ENCODE measurements around the gene KRTAP10-8. TPM values are rescaled to one million over a fixed set of nuclear protein-coding genes. Genes with fewer than 3 reads are reported as not detected.

The KRTAP10-8 gene
- total RNA-seq, 1 experiment from 2014 or later: not detected

DNA sequence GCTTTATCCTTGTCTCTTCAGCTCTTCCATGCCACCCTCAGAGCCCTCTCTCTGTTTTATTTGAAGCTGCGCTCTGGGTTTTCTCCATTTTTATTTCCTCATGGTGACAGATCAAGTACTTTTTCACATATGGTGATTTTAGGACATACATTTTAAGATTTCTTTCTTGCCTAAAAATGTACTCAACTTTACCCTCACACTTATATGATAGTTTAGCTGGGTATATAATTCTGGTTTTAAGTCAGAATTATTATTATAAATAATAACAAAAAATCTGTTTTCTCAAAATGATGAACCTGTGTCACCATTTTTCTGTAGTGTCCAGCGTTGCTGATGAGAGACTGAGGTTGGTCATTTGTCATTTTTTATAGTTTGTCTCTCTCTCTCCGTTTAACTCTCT, 30.7 kb upstream of the KRTAP10-8 start:
- Histone ChIP-seq H3K9me3 (ENCODE audit: insufficient read depth, low read depth) (no peaks in the 10 kb centered on the region), H3K36me3 (ENCODE audit: low read depth) (no peaks in the 10 kb centered on the region), H4K20me1 (ENCODE audit: insufficient read depth) (no peaks in the 10 kb centered on the region), H3F3A (ENCODE audit: insufficient read depth, low read depth) (no peaks in the 10 kb centered on the region), H3K27ac (no peak overlapping the region), H2AFZ (no peak overlapping the region), H3K4me2 (no peak overlapping the region), H3K27me3 (ENCODE audit: insufficient read depth, low read depth) (peaks cover 25% of the 10 kb centered on the region), H3K9me2 (ENCODE audit: insufficient read depth) (no peaks in the 10 kb centered on the region), H3K79me2 (ENCODE audit: low read depth) (no peaks in the 10 kb centered on the region), H3K4me1 (replicated peaks; ENCODE audit: insufficient read depth) (no peaks in the 10 kb centered on the region), H3K4me3 (no peak overlapping the region)
- intact Hi-C loops (cut with micrococcal nuclease; ENCODE audit: unreplicated experiment): no loop called here
- no peak for TF ChIP-seq EZH2 (IDR thresholded peaks at IDR 0.05; ENCODE audit: low read depth)
- TF ChIP-seq, protein P1, sequence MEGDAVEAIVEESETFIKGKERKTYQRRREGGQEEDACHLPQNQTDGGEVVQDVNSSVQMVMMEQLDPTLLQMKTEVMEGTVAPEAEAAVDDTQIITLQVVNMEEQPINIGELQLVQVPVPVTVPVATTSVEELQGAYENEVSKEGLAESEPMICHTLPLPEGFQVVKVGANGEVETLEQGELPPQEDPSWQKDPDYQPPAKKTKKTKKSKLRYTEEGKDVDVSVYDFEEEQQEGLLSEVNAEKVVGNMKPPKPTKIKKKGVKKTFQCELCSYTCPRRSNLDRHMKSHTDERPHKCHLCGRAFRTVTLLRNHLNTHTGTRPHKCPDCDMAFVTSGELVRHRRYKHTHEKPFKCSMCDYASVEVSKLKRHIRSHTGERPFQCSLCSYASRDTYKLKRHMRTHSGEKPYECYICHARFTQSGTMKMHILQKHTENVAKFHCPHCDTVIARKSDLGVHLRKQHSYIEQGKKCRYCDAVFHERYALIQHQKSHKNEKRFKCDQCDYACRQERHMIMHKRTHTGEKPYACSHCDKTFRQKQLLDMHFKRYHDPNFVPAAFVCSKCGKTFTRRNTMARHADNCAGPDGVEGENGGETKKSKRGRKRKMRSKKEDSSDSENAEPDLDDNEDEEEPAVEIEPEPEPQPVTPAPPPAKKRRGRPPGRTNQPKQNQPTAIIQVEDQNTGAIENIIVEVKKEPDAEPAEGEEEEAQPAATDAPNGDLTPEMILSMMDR (conservative IDR thresholded peaks at IDR 0.05): no peak
- BruUV-seq (replicated peaks): no TSS peak
- no peak for DNase-seq
- POLR2A ChIA-PET (ENCODE audit: unreplicated experiment): no interaction called here
- CTCF ChIA-PET: no interaction called here

DNA sequence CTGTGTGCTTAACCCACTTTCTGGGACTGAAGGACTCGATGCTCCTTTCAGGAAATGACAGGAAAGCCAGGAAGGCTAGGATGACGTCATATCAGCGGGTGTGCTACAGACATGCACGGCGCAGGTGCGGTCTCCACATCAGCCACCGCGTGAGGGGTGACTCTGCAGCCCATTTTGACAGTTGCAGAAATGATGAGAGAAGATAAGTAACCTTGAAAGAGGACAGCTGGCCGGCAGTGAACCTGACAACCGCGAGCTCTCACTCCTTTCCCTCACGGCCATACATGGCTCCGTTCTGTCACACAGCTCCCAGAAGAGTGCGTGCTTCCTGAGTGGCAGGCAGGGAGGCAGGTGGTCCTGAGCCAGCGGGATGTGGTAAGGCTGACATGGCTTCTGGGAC, 29.8 kb upstream of the KRTAP10-8 start:
- POLR2A ChIA-PET (ENCODE audit: unreplicated experiment): no interaction called here
- peaks cover 29% of the 10 kb centered on the region for H3K27me3 ChIP-seq (ENCODE audit: insufficient read depth, low read depth)
- no peak overlapping the region for H2AFZ ChIP-seq
- TF ChIP-seq, protein P1 (conservative IDR thresholded peaks at IDR 0.05): no peak
- no peak for TF ChIP-seq EZH2 (IDR thresholded peaks at IDR 0.05; ENCODE audit: low read depth)
- no peak for DNase-seq
- no peaks in the 10 kb centered on the region for H3K9me3 ChIP-seq (ENCODE audit: insufficient read depth, low read depth)
- no peaks in the 10 kb centered on the region for H4K20me1 ChIP-seq (ENCODE audit: insufficient read depth)
- H3K4me3 ChIP-seq: no peak overlapping the region
- no peaks in the 10 kb centered on the region for H3F3A ChIP-seq (ENCODE audit: insufficient read depth, low read depth)
- H3K36me3 ChIP-seq (ENCODE audit: low read depth): no peaks in the 10 kb centered on the region
- no peaks in the 10 kb centered on the region for H3K9me2 ChIP-seq (ENCODE audit: insufficient read depth)
- no peak overlapping the region for H3K27ac ChIP-seq
- CTCF ChIA-PET: no interaction called here
- H3K4me1 ChIP-seq (replicated peaks; ENCODE audit: insufficient read depth): no peaks in the 10 kb centered on the region
- BruUV-seq (replicated peaks): no TSS peak
- H3K79me2 ChIP-seq (ENCODE audit: low read depth): no peaks in the 10 kb centered on the region
- intact Hi-C loops (cut with micrococcal nuclease; ENCODE audit: unreplicated experiment): no loop called here
- H3K4me2 ChIP-seq: no peak overlapping the region

DNA sequence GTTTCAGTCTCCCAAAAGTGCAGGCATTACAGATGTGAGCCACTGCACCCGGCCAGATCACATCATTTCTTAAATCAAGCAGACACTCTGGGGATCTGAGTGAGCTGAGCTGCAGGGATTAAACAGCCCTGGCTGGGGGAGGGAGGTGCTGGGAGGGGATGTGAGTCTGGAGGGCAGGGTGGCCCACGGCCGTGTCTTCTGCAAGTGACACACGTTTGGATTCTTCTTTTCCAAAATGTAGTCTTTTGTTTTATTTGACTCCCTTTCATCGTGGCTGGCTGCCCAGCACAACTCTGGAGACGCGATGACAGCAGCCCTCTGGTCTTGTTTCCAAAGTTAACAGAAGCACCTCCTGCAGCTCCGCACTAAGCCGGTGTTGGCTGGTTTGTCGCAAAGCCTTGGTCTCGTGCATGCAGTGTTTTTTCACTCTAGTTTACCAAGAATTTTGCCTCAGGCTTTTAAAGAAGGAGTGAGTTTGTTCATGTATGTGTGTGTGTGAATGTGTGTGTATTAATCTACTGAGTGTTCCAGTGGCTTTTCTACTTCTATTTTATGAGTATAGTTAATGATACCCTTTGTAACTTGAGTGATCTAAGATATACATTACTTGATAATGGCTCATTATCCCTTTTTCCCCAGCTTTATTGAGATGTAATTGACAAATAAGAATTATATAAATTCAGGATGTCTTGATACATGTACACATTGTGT, 28.6 kb upstream of the KRTAP10-8 start:
- TF ChIP-seq EZH2 (IDR thresholded peaks at IDR 0.05; ENCODE audit: low read depth): no peak
- TF ChIP-seq, protein P1 (conservative IDR thresholded peaks at IDR 0.05): no peak
- no peaks in the 10 kb centered on the region for H4K20me1 ChIP-seq (ENCODE audit: insufficient read depth)
- no TSS peak for BruUV-seq (replicated peaks)
- peaks cover 30% of the 10 kb centered on the region for H3K27me3 ChIP-seq (ENCODE audit: insufficient read depth, low read depth)
- H3K4me3 ChIP-seq: no peak overlapping the region
- DNase-seq: no peak
- H3K36me3 ChIP-seq (ENCODE audit: low read depth): no peaks in the 10 kb centered on the region
- no peak overlapping the region for H2AFZ ChIP-seq
- intact Hi-C loops (cut with micrococcal nuclease; ENCODE audit: unreplicated experiment): no loop called here
- no peak overlapping the region for H3K27ac ChIP-seq
- no peak overlapping the region for H3K4me2 ChIP-seq
- H3K9me2 ChIP-seq (ENCODE audit: insufficient read depth): no peaks in the 10 kb centered on the region
- no peaks in the 10 kb centered on the region for H3K79me2 ChIP-seq (ENCODE audit: low read depth)
- no peaks in the 10 kb centered on the region for H3K9me3 ChIP-seq (ENCODE audit: insufficient read depth, low read depth)
- H3F3A ChIP-seq (ENCODE audit: insufficient read depth, low read depth): no peaks in the 10 kb centered on the region
- ChIA-PET POLR2A (ENCODE audit: unreplicated experiment) (no interaction called here), CTCF (no interaction called here)
- no peaks in the 10 kb centered on the region for H3K4me1 ChIP-seq (replicated peaks; ENCODE audit: insufficient read depth)

Measured in PC-9 (cell line).